HEK293 (cell line): ENCODE data around the gene VPS51.

Experiments used
- HOXA7 ChIP-seq: sonication (generic); formaldehyde crosslinking; IDR thresholded peaks from 2 replicates; pipeline ENCODE4 v1.8.1; 2022; ENCODE audit warnings: missing genetic modification reagents, borderline replicate concordance
- ZNF146 ChIP-seq: fragments of 450-650 bp; formaldehyde crosslinking; IDR thresholded peaks from 2 replicates; pipeline ENCODE4 v1.5.1; 2016; ENCODE audit warnings: missing biosample characterization, missing genetic modification characterization
- ZNF707 ChIP-seq: fragments of 450-650 bp; formaldehyde crosslinking; IDR thresholded peaks from 2 replicates; pipeline ENCODE4 v1.5.1; 2016; ENCODE audit warnings: missing biosample characterization, missing genetic modification characterization
- ZNF768 ChIP-seq: fragments of 450-650 bp; formaldehyde crosslinking; IDR thresholded peaks from 2 replicates; pipeline ENCODE4 v1.5.1; 2018; ENCODE audit warnings: missing biosample characterization, mild to moderate bottlenecking, missing genetic modification characterization
- TF ChIP-seq, protein P1 (sequence below): fragments of 450-650 bp; formaldehyde crosslinking; IDR thresholded peaks from 2 replicates; pipeline ENCODE4 v1.5.1; 2016; ENCODE audit warnings: missing biosample characterization, missing genetic modification characterization, low read depth
- TF ChIP-seq, protein P2 (sequence below): fragments of 450-650 bp; formaldehyde crosslinking; IDR thresholded peaks from 2 replicates; pipeline ENCODE4 v1.5.1; 2016; ENCODE audit warnings: missing biosample characterization, missing genetic modification characterization
- TF ChIP-seq, protein P3 (sequence below): fragments of 450-650 bp; formaldehyde crosslinking; IDR thresholded peaks from 2 replicates; pipeline ENCODE4 v1.5.1; 2016; ENCODE audit warnings: missing biosample characterization, missing genetic modification characterization

DNA sequence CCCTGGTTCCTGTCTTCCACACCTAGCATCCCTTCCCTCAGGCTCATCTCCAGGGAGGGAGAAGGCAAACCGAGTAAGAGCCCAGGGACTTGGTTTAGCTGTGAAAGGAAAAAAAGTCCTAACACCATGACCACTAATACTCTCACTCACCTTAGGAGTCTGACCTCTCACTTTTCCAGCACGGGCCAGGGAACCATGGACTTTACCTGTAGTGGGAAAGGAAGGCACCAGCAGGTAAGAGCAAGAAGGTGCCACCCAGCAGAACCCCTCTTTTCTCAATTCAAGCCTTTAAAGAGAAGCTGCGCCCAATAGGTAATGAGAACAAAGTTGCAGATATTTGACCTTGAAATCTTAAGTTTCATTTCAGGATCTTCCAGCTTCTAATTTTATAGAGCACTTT is 24.8 kb downstream of the VPS51 start:
- TF ChIP-seq, protein P1, sequence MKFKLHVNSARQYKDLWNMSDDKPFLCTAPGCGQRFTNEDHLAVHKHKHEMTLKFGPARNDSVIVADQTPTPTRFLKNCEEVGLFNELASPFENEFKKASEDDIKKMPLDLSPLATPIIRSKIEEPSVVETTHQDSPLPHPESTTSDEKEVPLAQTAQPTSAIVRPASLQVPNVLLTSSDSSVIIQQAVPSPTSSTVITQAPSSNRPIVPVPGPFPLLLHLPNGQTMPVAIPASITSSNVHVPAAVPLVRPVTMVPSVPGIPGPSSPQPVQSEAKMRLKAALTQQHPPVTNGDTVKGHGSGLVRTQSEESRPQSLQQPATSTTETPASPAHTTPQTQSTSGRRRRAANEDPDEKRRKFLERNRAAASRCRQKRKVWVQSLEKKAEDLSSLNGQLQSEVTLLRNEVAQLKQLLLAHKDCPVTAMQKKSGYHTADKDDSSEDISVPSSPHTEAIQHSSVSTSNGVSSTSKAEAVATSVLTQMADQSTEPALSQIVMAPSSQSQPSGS: no peak
- no peak for TF ChIP-seq ZNF707 (tag by site-specific recombination)
- no peak for TF ChIP-seq HOXA7 (CRISPR knock-in tag)
- no peak for TF ChIP-seq ZNF146 (tag by site-specific recombination)
- TF ChIP-seq, protein P2, sequence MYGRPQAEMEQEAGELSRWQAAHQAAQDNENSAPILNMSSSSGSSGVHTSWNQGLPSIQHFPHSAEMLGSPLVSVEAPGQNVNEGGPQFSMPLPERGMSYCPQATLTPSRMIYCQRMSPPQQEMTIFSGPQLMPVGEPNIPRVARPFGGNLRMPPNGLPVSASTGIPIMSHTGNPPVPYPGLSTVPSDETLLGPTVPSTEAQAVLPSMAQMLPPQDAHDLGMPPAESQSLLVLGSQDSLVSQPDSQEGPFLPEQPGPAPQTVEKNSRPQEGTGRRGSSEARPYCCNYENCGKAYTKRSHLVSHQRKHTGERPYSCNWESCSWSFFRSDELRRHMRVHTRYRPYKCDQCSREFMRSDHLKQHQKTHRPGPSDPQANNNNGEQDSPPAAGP: no peak
- TF ChIP-seq, protein P3, sequence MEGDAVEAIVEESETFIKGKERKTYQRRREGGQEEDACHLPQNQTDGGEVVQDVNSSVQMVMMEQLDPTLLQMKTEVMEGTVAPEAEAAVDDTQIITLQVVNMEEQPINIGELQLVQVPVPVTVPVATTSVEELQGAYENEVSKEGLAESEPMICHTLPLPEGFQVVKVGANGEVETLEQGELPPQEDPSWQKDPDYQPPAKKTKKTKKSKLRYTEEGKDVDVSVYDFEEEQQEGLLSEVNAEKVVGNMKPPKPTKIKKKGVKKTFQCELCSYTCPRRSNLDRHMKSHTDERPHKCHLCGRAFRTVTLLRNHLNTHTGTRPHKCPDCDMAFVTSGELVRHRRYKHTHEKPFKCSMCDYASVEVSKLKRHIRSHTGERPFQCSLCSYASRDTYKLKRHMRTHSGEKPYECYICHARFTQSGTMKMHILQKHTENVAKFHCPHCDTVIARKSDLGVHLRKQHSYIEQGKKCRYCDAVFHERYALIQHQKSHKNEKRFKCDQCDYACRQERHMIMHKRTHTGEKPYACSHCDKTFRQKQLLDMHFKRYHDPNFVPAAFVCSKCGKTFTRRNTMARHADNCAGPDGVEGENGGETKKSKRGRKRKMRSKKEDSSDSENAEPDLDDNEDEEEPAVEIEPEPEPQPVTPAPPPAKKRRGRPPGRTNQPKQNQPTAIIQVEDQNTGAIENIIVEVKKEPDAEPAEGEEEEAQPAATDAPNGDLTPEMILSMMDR (tag by site-specific recombination): no peak
- TF ChIP-seq ZNF768 (tag by site-specific recombination): no peak
